Measurements from ENCODE around the gene ZBTB7C.

The ZBTB7C gene

DNA sequence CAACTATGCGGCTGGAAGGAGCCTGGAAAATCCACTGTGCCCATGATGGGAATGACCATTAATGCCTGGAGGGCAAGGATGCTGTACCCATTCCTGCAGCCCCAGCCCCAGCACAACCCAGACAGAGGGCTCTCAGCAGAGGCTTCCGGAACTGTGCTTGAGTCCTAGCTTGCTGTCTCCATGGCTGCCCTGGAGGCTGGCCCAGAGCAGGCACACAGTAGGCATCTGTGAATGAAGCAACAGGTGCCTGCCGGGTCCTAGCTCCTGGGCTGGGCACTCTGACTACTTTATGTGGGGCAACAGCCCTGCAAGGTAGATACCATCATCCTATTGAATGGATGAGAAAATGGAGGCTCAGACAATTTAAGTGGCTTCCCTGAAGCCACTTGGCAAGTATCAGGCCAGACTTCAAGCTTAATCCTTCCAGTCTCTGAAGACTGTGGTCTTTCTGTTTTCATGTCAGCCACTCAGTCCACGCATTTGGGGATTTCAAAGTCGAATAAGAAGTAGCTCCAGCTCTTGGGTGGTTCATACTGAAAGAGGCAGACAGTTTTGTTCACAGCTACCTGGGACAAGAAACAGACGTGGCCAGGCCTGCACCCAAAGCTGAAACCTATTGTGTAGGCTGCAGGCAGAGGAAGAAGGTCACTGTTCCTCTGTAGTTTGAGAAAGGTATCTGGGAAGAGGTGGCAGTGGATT, 237.5 kb downstream of the ZBTB7C start:
- Histone ChIP-seq H3K4me3 (ENCODE audit: low read length) (no peak overlapping the region), H3K27me3 (ENCODE audit: insufficient read depth, low read length) (peaks cover 10% of the 10 kb centered on the region), H3K9me3 (ENCODE audit: low read length) (no peaks in the 10 kb centered on the region), H3K4me1 (ENCODE audit: insufficient read depth, low read length) (no peaks in the 10 kb centered on the region), H2AFZ (ENCODE audit: low read depth, low read length) (no peak overlapping the region), H3K36me3 (ENCODE audit: insufficient read depth, low read length) (no peaks in the 10 kb centered on the region)

DNA sequence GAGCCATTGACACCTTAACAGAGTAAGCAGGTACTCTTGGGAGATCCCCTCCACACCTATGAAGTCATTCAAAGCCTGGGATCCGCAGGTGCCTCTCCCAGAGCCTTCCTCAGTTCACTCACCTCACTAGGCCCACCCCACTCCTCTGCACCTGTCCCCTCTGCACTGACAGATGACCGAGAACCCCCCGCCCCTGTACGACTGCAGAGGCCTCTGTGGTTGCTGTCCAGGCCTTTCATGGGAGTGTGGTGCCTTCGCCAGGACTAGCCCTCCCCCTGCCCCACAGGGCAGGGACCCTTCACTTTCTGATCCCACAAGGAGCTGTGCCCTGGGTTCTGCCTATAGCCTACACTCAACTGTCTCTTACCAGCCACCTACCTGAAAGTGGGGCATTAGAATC, 238.5 kb downstream of the ZBTB7C start:
- Histone ChIP-seq H3K36me3 (ENCODE audit: insufficient read depth, low read length) (no peaks in the 10 kb centered on the region), H2AFZ (ENCODE audit: low read depth, low read length) (no peak overlapping the region), H3K4me1 (ENCODE audit: insufficient read depth, low read length) (no peaks in the 10 kb centered on the region), H3K9me3 (ENCODE audit: low read length) (no peaks in the 10 kb centered on the region), H3K4me3 (ENCODE audit: low read length) (no peak overlapping the region), H3K27me3 (ENCODE audit: insufficient read depth, low read length) (peaks cover 13% of the 10 kb centered on the region)

DNA sequence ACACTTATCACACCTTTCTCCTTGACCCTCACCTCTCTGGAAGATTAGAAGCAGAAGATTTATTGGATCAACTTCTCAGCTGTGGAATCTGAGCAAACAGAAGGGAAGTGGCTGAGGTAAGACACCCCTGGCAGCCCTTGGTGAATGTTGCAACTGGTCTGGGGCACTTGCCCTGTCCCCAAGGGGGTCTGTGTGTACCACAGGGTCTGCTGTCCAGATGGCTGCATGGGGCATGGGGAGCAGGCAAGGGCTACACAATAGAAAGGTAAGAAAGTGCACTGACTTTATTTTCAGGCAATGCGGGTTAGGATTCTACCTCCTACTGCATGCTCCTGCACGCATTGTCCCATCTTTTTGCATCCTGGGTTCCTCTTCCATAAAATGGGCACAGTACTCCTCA, 240.3 kb downstream of the ZBTB7C start:
- no peaks in the 10 kb centered on the region for H3K36me3 ChIP-seq (ENCODE audit: insufficient read depth, low read length)
- no peaks in the 10 kb centered on the region for H3K4me1 ChIP-seq (ENCODE audit: insufficient read depth, low read length)
- no peak overlapping the region for H3K4me3 ChIP-seq (ENCODE audit: low read length)
- H3K27me3 ChIP-seq (ENCODE audit: insufficient read depth, low read length), result peaks cover 16% of the 10 kb centered on the region
- no peak overlapping the region for H2AFZ ChIP-seq (ENCODE audit: low read depth, low read length)
- H3K9me3 ChIP-seq (ENCODE audit: low read length), result no peaks in the 10 kb centered on the region

- Histone ChIP-seq H3K4me3 (ENCODE audit: low read length) (no peak overlapping the region), H3K4me1 (ENCODE audit: insufficient read depth, low read length) (no peaks in the 10 kb centered on the region), H3K9me3 (ENCODE audit: low read length) (no peaks in the 10 kb centered on the region), H3K36me3 (ENCODE audit: insufficient read depth, low read length) (no peaks in the 10 kb centered on the region), H2AFZ (ENCODE audit: low read depth, low read length) (no peak overlapping the region), H3K27me3 (ENCODE audit: insufficient read depth, low read length) (peaks cover 19% of the 10 kb centered on the region)
These were observed 241.3 kb downstream of the ZBTB7C start for GRCh38 chr18:48167897-48168253.

DNA sequence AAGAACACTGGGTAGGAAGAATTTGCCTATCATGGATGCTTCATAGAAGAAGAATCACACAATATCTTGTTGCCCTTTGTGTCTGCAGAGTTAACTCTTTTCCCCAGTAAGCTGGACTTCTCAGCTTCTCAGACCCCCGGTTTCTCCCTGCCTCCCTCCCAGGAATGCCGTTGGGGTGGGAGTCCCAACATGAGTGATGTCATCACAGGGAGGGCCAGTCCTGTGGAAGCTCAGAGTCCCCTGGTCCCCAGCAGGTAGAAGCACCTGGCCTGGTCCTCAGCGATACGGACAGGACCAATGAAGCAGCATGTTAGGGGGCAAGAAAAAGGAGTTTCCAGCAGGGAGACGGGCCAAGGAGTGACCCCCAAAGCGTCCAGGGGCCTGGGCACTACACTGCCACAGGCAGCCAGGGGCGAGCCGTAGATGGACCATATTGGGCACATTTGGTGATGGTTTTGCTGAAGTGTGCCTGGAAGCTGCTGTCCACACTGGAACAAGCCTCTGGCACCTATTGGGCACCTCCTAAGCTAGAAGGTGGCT, 242.8 kb downstream of the ZBTB7C start:
- Histone ChIP-seq H3K4me3 (ENCODE audit: low read length) (no peak overlapping the region), H3K27me3 (ENCODE audit: insufficient read depth, low read length) (peaks cover 26% of the 10 kb centered on the region)

DNA sequence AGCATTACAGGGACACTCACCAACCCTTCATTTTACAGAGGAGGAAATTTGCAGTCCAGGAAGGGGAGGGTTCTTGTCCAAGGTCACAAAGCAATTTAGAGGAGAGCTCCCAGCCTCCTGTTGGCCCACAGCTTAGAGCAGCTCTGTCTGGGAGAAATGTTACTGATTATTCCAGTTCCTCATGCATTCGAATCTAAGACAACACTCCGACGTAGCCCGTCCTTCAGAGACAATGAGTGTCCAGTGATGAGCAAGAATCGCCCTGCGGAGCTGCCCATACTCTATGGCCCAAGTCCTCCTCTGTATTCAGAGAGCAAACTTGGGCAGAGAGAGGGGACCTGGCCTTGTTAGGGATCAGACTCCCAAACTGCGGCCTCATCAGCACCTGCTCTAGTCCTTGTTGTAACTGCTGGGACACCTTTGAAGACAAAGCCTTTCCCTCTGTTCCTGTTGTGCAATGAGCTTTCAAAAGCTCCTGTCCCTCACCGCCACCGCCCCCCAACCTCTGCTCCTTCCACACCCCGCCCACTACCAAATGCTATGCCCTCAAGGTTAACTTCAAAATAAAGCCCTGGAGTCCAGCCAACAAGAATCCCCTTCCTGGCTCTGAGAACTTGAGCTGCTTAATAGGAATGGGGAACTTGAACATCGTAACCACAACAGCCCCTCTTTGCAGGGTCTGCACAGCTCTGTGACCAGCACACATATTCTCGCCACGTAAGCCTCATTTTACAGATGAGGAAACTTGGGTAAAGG, 243.9 kb downstream of the ZBTB7C start:
- Histone ChIP-seq H3K4me3 (ENCODE audit: low read length) (no peak overlapping the region), H3K27me3 (ENCODE audit: insufficient read depth, low read length) (peaks cover 29% of the 10 kb centered on the region), H3K4me1 (ENCODE audit: insufficient read depth, low read length) (no peaks in the 10 kb centered on the region), H3K36me3 (ENCODE audit: insufficient read depth, low read length) (no peaks in the 10 kb centered on the region), H3K9me3 (ENCODE audit: low read length) (no peaks in the 10 kb centered on the region), H2AFZ (ENCODE audit: low read depth, low read length) (no peak overlapping the region)

More for the DNA sequence above, 242.8 kb downstream of the ZBTB7C start:
- no peak overlapping the region for H2AFZ ChIP-seq (ENCODE audit: low read depth, low read length)
- no peaks in the 10 kb centered on the region for H3K4me1 ChIP-seq (ENCODE audit: insufficient read depth, low read length)
- H3K36me3 ChIP-seq (ENCODE audit: insufficient read depth, low read length), result no peaks in the 10 kb centered on the region
- no peaks in the 10 kb centered on the region for H3K9me3 ChIP-seq (ENCODE audit: low read length)

GRCh38 chr18:48164701-48165100, 244.5 kb downstream of the ZBTB7C start:
- no peak overlapping the region for H2AFZ ChIP-seq (ENCODE audit: low read depth, low read length)
- H3K4me1 ChIP-seq (ENCODE audit: insufficient read depth, low read length), result no peaks in the 10 kb centered on the region
- H3K9me3 ChIP-seq (ENCODE audit: low read length), result no peaks in the 10 kb centered on the region
- H3K36me3 ChIP-seq (ENCODE audit: insufficient read depth, low read length), result no peaks in the 10 kb centered on the region
- H3K27me3 ChIP-seq (ENCODE audit: insufficient read depth, low read length), result peaks cover 35% of the 10 kb centered on the region
- no peak overlapping the region for H3K4me3 ChIP-seq (ENCODE audit: low read length)

- Histone ChIP-seq H3K4me3 (ENCODE audit: low read length) (no peak overlapping the region), H3K27me3 (ENCODE audit: insufficient read depth, low read length) (peaks cover 35% of the 10 kb centered on the region), H3K4me1 (ENCODE audit: insufficient read depth, low read length) (no peaks in the 10 kb centered on the region)
These were observed 245.1 kb downstream of the ZBTB7C start for GRCh38 chr18:48164116-48164515.

GRCh38 chr18:48163738-48164115, 245.5 kb downstream of the ZBTB7C start:
- peaks cover 35% of the 10 kb centered on the region for H3K27me3 ChIP-seq (ENCODE audit: insufficient read depth, low read length)
- no peaks in the 10 kb centered on the region for H3K9me3 ChIP-seq (ENCODE audit: low read length)
- no peak overlapping the region for H2AFZ ChIP-seq (ENCODE audit: low read depth, low read length)
- no peaks in the 10 kb centered on the region for H3K36me3 ChIP-seq (ENCODE audit: insufficient read depth, low read length)
- no peak overlapping the region for H3K4me3 ChIP-seq (ENCODE audit: low read length)
- no peaks in the 10 kb centered on the region for H3K4me1 ChIP-seq (ENCODE audit: insufficient read depth, low read length)

More at GRCh38 chr18:48164116-48164515, 245.1 kb downstream of the ZBTB7C start:
- Histone ChIP-seq H2AFZ (ENCODE audit: low read depth, low read length) (no peak overlapping the region), H3K36me3 (ENCODE audit: insufficient read depth, low read length) (no peaks in the 10 kb centered on the region), H3K9me3 (ENCODE audit: low read length) (no peaks in the 10 kb centered on the region)

DNA sequence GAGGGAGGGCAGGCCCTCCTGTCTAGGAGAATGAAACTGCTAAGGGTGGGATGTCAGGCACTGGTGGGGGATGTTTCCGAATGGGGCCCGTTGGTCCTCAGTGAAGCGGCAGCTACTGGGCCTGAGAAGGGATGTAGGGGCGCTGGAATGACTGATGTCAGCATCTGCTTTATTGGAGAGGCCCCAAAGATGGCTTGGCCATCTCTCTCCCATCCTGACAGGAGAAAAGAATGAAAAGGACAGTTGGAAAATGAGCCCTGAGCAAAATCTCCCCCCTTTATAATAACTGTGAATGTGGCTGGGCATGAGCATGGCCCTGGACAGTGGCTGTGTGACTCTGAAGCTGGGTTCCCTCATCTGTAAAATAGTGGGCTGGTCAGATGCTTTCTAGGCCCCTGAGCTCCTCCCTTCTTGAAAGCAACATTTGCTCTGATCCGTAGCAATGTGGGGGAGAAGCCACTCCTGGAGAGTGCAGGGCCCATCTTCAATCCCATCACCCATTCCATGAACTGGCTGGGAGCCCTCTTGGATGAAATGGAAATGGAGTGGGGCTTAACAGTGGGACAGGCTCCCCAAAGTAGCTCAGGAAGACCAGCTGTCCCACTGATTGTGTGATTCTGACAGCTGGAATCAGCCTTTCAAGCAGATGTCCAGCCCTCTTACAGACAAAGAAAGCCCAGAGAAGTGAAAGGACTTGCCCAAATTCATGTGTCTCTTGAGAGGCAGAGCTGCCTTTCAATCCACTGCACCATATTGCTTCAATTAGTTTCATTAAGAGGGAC, 246.0 kb downstream of the ZBTB7C start:
- Histone ChIP-seq H3K4me3 (ENCODE audit: low read length) (no peak overlapping the region), H3K4me1 (ENCODE audit: insufficient read depth, low read length) (no peaks in the 10 kb centered on the region), H2AFZ (ENCODE audit: low read depth, low read length) (no peak overlapping the region), H3K27me3 (ENCODE audit: insufficient read depth, low read length) (peaks cover 38% of the 10 kb centered on the region), H3K36me3 (ENCODE audit: insufficient read depth, low read length) (no peaks in the 10 kb centered on the region), H3K9me3 (ENCODE audit: low read length) (no peaks in the 10 kb centered on the region)

DNA sequence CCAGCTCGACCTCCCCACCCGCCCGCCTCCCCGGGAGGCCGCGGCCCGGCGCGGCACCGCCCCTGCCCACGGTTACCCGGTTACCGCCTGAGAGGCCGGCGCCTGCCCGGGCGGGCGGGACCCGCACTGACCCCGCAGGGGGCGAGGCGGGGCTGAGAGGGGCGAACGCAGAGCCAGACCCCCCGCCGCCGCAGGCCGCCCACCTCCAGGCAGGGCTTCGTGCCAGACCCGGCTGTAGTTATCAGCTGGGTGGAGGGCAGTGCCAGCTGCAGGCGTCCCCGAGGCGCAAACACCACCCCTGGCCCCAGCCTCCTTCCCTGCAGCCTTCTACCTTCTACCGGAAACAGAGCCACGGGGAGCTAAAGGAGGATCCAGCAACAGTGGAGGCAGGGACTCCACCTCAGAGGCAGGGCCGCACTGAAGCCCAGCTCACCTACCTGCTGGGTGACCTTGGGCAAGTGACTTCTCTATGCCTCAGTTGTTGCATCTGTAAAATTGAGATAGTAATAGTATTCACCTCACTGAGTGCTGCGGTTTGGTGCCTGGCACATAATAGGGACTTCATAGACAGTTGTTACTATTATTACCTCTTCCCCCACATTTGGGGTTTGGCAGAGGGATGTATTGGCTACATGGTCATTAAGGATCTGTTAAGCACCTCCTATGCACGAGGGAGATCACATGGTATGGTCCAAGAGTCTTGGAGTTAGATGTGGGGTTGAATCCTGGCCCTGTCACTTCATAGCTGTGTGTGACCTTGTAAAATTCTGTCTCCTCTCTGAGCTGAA, 247.1 kb downstream of the ZBTB7C start:
- Histone ChIP-seq H3K27me3 (ENCODE audit: insufficient read depth, low read length) (peaks cover 40% of the 10 kb centered on the region), H3K36me3 (ENCODE audit: insufficient read depth, low read length) (no peaks in the 10 kb centered on the region), H2AFZ (ENCODE audit: low read depth, low read length) (no peak overlapping the region), H3K9me3 (ENCODE audit: low read length) (no peaks in the 10 kb centered on the region), H3K4me1 (ENCODE audit: insufficient read depth, low read length) (no peaks in the 10 kb centered on the region), H3K4me3 (ENCODE audit: low read length) (no peak overlapping the region)

GRCh38 chr18:48161191-48161910, 247.8 kb downstream of the ZBTB7C start:
- no peak overlapping the region for H3K4me3 ChIP-seq (ENCODE audit: low read length)
- no peaks in the 10 kb centered on the region for H3K9me3 ChIP-seq (ENCODE audit: low read length)
- no peaks in the 10 kb centered on the region for H3K4me1 ChIP-seq (ENCODE audit: insufficient read depth, low read length)
- no peak overlapping the region for H2AFZ ChIP-seq (ENCODE audit: low read depth, low read length)
- H3K36me3 ChIP-seq (ENCODE audit: insufficient read depth, low read length), result no peaks in the 10 kb centered on the region
- peaks cover 34% of the 10 kb centered on the region for H3K27me3 ChIP-seq (ENCODE audit: insufficient read depth, low read length)
